NCI-H2196 treated with DMSO at 0.1 percent for 48 hours (cell line): ENCODE measurements around the gene CMKLR1.

Experiments used
- DNase-seq: peaks from one replicate; lab custom pipeline; 2025; ENCODE audit not compliant: unreplicated experiment; lab: John Stamatoyannopoulos, UW

The CMKLR1 gene

GRCh38 chr12:108338915-108339657 lies at the start of gene CMKLR1:
Gene CMKLR1, minus strand, starts transcription at chr12:108339311. Its CDS starts 45,720 bp downstream, at chr12:108293591.
- DNase-seq = no peak

- no peak for DNase-seq
Observed at GRCh38 chr12:108387771-108388170, 48.7 kb upstream of the CMKLR1 start.

DNA sequence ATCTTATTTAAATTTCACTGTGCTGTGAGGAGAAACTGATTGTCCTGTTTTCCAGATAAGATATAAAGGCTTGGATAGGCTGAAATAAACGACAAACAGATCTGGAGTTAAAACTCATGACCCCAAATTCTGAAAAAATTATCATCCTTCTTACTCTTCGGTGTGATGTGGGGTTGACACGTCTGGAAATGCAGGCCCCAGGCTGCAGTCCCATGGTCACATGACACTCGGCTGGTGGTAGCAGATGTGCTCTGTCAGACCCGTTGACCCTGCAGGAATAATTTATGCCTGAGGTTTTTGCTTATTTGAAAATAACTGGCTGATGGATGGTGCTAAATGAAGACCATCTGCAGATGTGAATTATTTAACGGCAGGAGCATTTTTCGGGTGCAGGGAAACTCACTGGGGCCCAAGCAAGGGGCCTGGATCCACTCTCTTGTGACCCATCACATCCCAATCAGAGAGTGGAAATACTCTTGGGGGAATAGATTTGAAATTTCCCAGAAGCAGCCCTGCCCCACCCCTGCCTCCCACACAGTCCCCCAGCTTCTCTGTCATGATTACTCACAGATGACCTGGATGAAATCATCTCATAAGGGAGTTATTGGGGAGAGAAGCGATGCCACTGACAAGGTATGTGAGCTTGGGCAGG lies 47.7 kb upstream of the CMKLR1 start:
- no peak for DNase-seq

DNA sequence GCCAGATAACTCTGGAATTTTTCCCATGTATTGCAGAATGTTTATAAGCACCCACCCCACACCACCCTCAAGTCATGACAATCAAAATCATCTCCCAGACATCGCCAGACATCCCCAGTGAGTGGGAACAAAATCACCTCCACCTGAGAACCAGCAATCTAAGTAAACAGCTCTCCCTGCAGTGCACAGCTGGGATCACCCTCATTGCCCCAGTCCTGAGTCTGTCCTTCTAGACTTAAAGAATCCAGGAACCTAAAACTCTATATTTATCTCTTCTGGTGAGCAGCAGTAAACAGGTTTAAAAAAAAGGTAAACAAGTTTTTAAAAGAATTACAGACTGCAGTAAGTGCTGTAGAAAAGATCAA lies 43.3 kb upstream of the CMKLR1 start:
- DNase-seq = no peak

- DNase-seq = no peak
Observed at GRCh38 chr12:108381787-108382436, 42.8 kb upstream of the CMKLR1 start.

GRCh38 chr12:108380382-108380781 lies 41.3 kb upstream of the CMKLR1 start:
- no peak for DNase-seq

DNA sequence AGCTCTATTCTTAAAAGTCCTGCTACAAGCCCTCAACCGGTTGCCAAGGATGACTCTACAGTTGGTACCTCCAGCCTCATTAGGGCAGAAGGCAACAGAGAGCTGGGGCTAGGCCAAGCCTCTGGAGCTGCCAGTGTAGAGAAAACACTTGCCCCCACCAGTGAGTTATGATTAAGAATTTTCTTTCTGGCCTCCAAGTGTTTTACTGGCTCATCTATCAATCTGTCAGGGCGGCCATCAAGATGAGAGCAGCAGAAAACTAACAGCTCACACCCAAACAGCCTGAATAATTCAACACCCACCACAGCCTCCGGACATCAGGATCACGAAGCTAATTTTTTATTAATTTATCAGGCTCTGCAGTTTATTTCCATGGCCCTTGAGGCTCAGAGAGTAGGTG lies 40.7 kb upstream of the CMKLR1 start:
- DNase-seq = no peak

GRCh38 chr12:108378926-108379325 lies 39.8 kb upstream of the CMKLR1 start:
- DNase-seq = no peak

- no peak for DNase-seq
Observed at GRCh38 chr12:108377260-108377659, 38.1 kb upstream of the CMKLR1 start.

GRCh38 chr12:108375986-108376663 lies 37.0 kb upstream of the CMKLR1 start:
- no peak for DNase-seq

GRCh38 chr12:108374596-108375320 lies 35.6 kb upstream of the CMKLR1 start:
- no peak for DNase-seq

DNA sequence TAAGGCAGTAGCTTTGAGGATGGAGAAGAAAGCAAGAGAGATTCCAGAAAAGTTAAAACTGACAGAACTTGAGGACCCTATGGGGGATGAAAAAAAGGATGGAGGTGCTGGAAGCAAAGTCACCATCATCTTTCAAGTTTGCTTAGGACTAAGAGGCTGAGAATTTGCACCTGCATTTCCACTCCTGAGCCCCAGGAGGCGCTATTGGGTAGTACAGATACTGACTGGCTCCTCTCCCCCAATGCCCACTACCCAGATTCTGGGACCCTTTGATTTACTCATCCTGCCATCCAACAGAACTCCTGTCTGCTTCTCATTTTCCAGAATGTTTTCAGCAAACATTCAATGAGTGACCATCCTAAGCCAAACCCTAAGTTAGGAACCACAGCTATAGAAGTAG lies 34.0 kb upstream of the CMKLR1 start:
- no peak for DNase-seq

- no peak for DNase-seq
Observed at GRCh38 chr12:108371801-108372344, 32.8 kb upstream of the CMKLR1 start.

DNA sequence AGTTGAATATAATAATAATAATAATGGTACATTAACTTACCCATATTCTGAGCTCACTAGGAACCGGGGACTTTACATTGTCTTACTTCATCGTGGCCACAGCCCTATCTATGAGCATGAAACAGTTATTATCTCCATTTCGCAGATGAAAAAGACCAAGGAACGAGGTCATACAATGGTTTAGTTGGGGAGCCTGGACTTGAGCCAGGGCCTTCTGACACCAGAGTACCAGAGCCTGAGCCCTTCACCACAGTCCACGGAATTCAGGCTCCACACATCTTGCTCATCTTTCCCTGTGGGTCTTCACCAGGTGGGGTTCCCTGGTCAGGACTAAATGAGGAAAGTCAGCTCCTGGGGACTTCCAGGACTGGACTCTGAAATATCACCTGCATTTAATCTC lies 31.3 kb upstream of the CMKLR1 start:
- DNase-seq = no peak

- DNase-seq = no peak
Observed at GRCh38 chr12:108369736-108370396, 30.8 kb upstream of the CMKLR1 start.

GRCh38 chr12:108368089-108368488 lies 29.0 kb upstream of the CMKLR1 start:
- DNase-seq = no peak

- no peak for DNase-seq
Observed at GRCh38 chr12:108367436-108367835, 28.3 kb upstream of the CMKLR1 start.

DNA sequence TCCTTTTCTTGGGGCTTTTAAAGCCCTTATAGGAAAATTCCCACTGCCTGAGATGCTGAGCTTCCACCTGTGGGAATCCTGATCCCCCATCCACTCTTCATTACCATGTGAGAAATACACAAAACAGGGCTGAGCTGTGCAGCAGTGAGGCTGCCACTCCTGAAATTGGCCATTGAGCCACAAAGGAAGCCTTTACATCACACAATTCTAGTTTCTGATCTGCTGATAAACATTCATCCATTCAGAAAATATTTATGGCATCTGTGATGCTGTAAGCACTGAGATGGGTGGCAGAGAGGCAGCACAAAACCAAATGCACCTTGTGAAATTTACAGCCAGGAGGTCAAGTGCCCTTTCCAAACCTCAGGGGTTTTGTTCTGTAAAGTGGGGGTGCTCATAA lies 26.2 kb upstream of the CMKLR1 start:
- DNase-seq = no peak

- DNase-seq = no peak
Observed at GRCh38 chr12:108364879-108365278, 25.8 kb upstream of the CMKLR1 start.

- no peak for DNase-seq
Observed at GRCh38 chr12:108363565-108363964, 24.5 kb upstream of the CMKLR1 start.
